SK-N-SH (cell line): ENCODE data around the gene NRM. TPM values are rescaled to one million over a fixed set of nuclear protein-coding genes. Genes with fewer than 3 reads are reported as not detected.

Experiments used
- CTCF ChIA-PET: fragments of 300-600, 350-600 bp; formaldehyde crosslinking; extraction: SDS; loops from one replicate; lab custom pipeline; 2021; lab: Yijun Ruan, JAX
- POLR2A ChIA-PET: fragments of 350-600 bp; sonication (Branson Sonifier 250); formaldehyde crosslinking; extraction: SDS; loops from one replicate; lab custom pipeline; 2020; ENCODE audit warnings: antibody characterized with exemption, inconsistent platforms; lab: Yijun Ruan, JAX
- DNase-seq: peaks from one replicate; pipeline ENCODE4 v3.0.0; 2012
- H2AFZ ChIP-seq: fragments of 200-600 bp; sonication (generic); 2 replicates; pipeline ENCODE4 v1.8.1; 2016; ENCODE audit warnings: antibody characterized with exemption, mild to moderate bottlenecking, low read depth
- H3F3A ChIP-seq: fragments of 200-600 bp; sonication (generic); replicated peaks from 2 replicates; pipeline ENCODE3; 2016; ENCODE audit warnings: antibody characterized with exemption, mild to moderate bottlenecking; ENCODE audit not compliant: insufficient read depth
- H3K27ac ChIP-seq, 2 experiments: fragments of 200-500 bp in 1 of 2; fragments of 200-600 bp in 1 of 2; sonication (Bioruptor generic) in 1 of 2; sonication (generic), shearing (Covaris generic) in 1 of 2; 2 replicates each; pipeline versions ENCODE4 v1.5.1 to v1.6.1; 2014 to 2016; ENCODE audit warnings: low read depth in 2 of 2, inconsistent platforms in 1 of 2, low read length in 1 of 2, mild to moderate bottlenecking in 1 of 2, mixed read lengths in 1 of 2
- H3K27me3 ChIP-seq: fragments of 200-600 bp; sonication (generic), shearing (Covaris generic); 2 replicates; pipeline ENCODE4 v1.6.1; 2016; ENCODE audit warnings: mixed run types; ENCODE audit not compliant: insufficient read depth
- H3K36me3 ChIP-seq, 2 experiments: fragments of 200-500 bp in 1 of 2; fragments of 200-600 bp in 1 of 2; sonication (Bioruptor generic) in 1 of 2; sonication (generic) in 1 of 2; replicated peaks in 1 of 2; 2 replicates each; pipeline versions ENCODE3 to v1.5.1; 2014 to 2016; ENCODE audit warnings: low read length in 1 of 2, mild to moderate bottlenecking in 1 of 2; ENCODE audit not compliant: insufficient read depth in 2 of 2, control insufficient read depth in 1 of 2
- H3K4me1 ChIP-seq, 2 experiments: fragments of 200-500 bp in 1 of 2; fragments of 200-600 bp in 1 of 2; sonication (Bioruptor generic) in 1 of 2; sonication (generic), shearing (Covaris generic) in 1 of 2; 2 replicates each; pipeline versions ENCODE4 v1.5.1 to v1.6.1; 2014 to 2016; ENCODE audit warnings: low read depth in 1 of 2, low read length in 1 of 2, mixed run types in 1 of 2; ENCODE audit not compliant: insufficient read depth in 2 of 2, control insufficient read depth in 1 of 2
- H3K4me2 ChIP-seq: fragments of 200-600 bp; sonication (generic), shearing (Covaris generic); 2 replicates; pipeline ENCODE4 v1.6.1; 2017; ENCODE audit warnings: mixed run types
- H3K4me3 ChIP-seq, 2 experiments: fragments of 200-500 bp in 1 of 2; fragments of 200-600 bp in 1 of 2; sonication (Bioruptor generic) in 1 of 2; sonication (generic), shearing (Covaris generic) in 1 of 2; 2 replicates each; pipeline versions ENCODE4 v1.5.1 to v1.8.1; 2014 to 2016; ENCODE audit warnings: low read depth in 2 of 2, inconsistent platforms in 1 of 2, low read length in 1 of 2, mild to moderate bottlenecking in 1 of 2, mixed read lengths in 1 of 2, moderate library complexity in 1 of 2
- H3K79me2 ChIP-seq: fragments of 200-600 bp; sonication (generic); 2 replicates; pipeline ENCODE4 v1.8.1; 2017; ENCODE audit warnings: mild to moderate bottlenecking; ENCODE audit not compliant: insufficient read depth
- H3K9ac ChIP-seq: fragments of 200-600 bp; sonication (generic); 2 replicates; pipeline ENCODE4 v1.6.1; 2017; ENCODE audit warnings: mixed run types
- H3K9me2 ChIP-seq: fragments of 200-600 bp; sonication (generic); 2 replicates; pipeline ENCODE4 v1.6.1; 2017; ENCODE audit warnings: mixed run types
- H3K9me3 ChIP-seq: fragments of 200-600 bp; sonication (generic); 2 replicates; pipeline ENCODE4 v1.6.1; 2017; ENCODE audit warnings: mixed run types, mild to moderate bottlenecking, moderate library complexity
- H4K20me1 ChIP-seq: fragments of 200-600 bp; sonication (generic); 2 replicates; pipeline ENCODE4 v1.6.1; 2017; ENCODE audit warnings: mild to moderate bottlenecking, mixed run types; ENCODE audit not compliant: insufficient read depth
- FOXM1 ChIP-seq: IDR thresholded peaks from 2 replicates; pipeline ENCODE4 v1.4.0; 2012; ENCODE audit warnings: low read depth, mild to moderate bottlenecking
- MXI1 ChIP-seq: IDR thresholded peaks from 2 replicates; pipeline ENCODE4 v1.6.1; 2012; ENCODE audit warnings: mild to moderate bottlenecking, low read depth, low read length, improper control_type of control experiment
- NFIC ChIP-seq: IDR thresholded peaks from 2 replicates; pipeline ENCODE4 v1.4.0; 2012; ENCODE audit warnings: borderline replicate concordance
- RFX5 ChIP-seq: IDR thresholded peaks from 2 replicates; pipeline ENCODE4 v1.6.1; 2012; ENCODE audit warnings: mild to moderate bottlenecking, improper control_type of control experiment, low read length
- YY1 ChIP-seq: IDR thresholded peaks from 2 replicates; pipeline ENCODE4 v1.4.0; 2012; ENCODE audit warnings: low read depth, mild to moderate bottlenecking
- WGBS: methylation state at CpG from one replicate; pipeline ENCODE4 v1.1.6; 2017; ENCODE audit warnings: low lambda C conversion rate; 5-methylcytosine and 5-hydroxymethylcytosine counted together
- polyA plus RNA-seq, 3 experiments: library from polyadenylated mRNA; depleted of rRNA; stranded (reverse); fragments of >200 nt; gene quantifications; 2 replicates each; pipeline ENCODE4 v1.2.3, GENCODE V29; 2012
- TF ChIP-seq, protein P1 (sequence below): fragments of 200-600 bp; sonication (generic); IDR thresholded peaks from 2 replicates; pipeline ENCODE4 v1.6.1; 2017; ENCODE audit warnings: antibody characterized with exemption, mild to moderate bottlenecking, moderate library complexity
- TF ChIP-seq, protein P2 (sequence below): fragments of 150-350 bp; IDR thresholded peaks from 2 replicates; pipeline ENCODE4 v1.6.1; 2016; ENCODE audit warnings: mild to moderate bottlenecking, low read depth, low read length
- TF ChIP-seq, protein P3 (sequence below): IDR thresholded peaks from 2 replicates; pipeline ENCODE4 v1.6.1; 2012; ENCODE audit warnings: mild to moderate bottlenecking, low read depth, low read length, moderate library complexity

NRM gene
- polyA plus RNA-seq, 1 of the 3 experiments (the other 2 are of a cell fraction): 26.8 TPM

- POLR2A ChIA-PET: no interaction called here
- CTCF ChIA-PET: interaction anchor here (1.0 to 29.8 kb wide), 5 partner anchors 9 to 34 kb away, joined by 3 to 838 read pairs (median 5); partner anchors contain the start of genes DHX16, FLOT1, MDC1 and TUBB
- H3K4me2 ChIP-seq: peak overlapping the region; percentile 98
Measured at GRCh38 chr6:30689022-30689865, 1.5 kb downstream of the NRM start.

More at GRCh38 chr6:30689022-30689865, 1.5 kb downstream of the NRM start:
- H3K36me3 ChIP-seq: peaks cover 0 to 5% of the 10 kb centered on the region in 2 experiments
- H3K27me3 ChIP-seq: no peaks in the 10 kb centered on the region
- no peaks in the 10 kb centered on the region for H3K9me2 ChIP-seq
- no peaks in the 10 kb centered on the region; the same call in 1 of the 2 replicates for H4K20me1 ChIP-seq
- H2AFZ ChIP-seq: no peak overlapping the region
- H3K4me3 ChIP-seq: peak overlapping the region in 1 of 2 experiments; percentile 86; a peak in 2 of 4 replicates
- H3F3A ChIP-seq: no peaks in the 10 kb centered on the region
- no peak for DNase-seq
- no peaks in the 10 kb centered on the region for H3K9me3 ChIP-seq
- no peak overlapping the region; a peak in 1 of 4 replicates for H3K27ac ChIP-seq
- 94% methylated on average over 9 of the region's 11 CpGs for WGBS
- peaks cover 17 to 46% of the 10 kb centered on the region in 2 experiments; a peak in 2 of 4 replicates for H3K4me1 ChIP-seq
- peak overlapping the region; percentile 74; the same call in 1 of the 2 replicates for H3K9ac ChIP-seq
- H3K79me2 ChIP-seq: peaks cover 62% of the 10 kb centered on the region
- TF ChIP-seq, protein P1, sequence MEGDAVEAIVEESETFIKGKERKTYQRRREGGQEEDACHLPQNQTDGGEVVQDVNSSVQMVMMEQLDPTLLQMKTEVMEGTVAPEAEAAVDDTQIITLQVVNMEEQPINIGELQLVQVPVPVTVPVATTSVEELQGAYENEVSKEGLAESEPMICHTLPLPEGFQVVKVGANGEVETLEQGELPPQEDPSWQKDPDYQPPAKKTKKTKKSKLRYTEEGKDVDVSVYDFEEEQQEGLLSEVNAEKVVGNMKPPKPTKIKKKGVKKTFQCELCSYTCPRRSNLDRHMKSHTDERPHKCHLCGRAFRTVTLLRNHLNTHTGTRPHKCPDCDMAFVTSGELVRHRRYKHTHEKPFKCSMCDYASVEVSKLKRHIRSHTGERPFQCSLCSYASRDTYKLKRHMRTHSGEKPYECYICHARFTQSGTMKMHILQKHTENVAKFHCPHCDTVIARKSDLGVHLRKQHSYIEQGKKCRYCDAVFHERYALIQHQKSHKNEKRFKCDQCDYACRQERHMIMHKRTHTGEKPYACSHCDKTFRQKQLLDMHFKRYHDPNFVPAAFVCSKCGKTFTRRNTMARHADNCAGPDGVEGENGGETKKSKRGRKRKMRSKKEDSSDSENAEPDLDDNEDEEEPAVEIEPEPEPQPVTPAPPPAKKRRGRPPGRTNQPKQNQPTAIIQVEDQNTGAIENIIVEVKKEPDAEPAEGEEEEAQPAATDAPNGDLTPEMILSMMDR: no peak
- TF ChIP-seq FOXM1 (no peak), NFIC (no peak), RFX5 (no peak), YY1 (no peak), MXI1 (no peak)
- TF ChIP-seq, protein P2, sequence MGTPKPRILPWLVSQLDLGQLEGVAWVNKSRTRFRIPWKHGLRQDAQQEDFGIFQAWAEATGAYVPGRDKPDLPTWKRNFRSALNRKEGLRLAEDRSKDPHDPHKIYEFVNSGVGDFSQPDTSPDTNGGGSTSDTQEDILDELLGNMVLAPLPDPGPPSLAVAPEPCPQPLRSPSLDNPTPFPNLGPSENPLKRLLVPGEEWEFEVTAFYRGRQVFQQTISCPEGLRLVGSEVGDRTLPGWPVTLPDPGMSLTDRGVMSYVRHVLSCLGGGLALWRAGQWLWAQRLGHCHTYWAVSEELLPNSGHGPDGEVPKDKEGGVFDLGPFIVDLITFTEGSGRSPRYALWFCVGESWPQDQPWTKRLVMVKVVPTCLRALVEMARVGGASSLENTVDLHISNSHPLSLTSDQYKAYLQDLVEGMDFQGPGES: no peak
- TF ChIP-seq, protein P3, sequence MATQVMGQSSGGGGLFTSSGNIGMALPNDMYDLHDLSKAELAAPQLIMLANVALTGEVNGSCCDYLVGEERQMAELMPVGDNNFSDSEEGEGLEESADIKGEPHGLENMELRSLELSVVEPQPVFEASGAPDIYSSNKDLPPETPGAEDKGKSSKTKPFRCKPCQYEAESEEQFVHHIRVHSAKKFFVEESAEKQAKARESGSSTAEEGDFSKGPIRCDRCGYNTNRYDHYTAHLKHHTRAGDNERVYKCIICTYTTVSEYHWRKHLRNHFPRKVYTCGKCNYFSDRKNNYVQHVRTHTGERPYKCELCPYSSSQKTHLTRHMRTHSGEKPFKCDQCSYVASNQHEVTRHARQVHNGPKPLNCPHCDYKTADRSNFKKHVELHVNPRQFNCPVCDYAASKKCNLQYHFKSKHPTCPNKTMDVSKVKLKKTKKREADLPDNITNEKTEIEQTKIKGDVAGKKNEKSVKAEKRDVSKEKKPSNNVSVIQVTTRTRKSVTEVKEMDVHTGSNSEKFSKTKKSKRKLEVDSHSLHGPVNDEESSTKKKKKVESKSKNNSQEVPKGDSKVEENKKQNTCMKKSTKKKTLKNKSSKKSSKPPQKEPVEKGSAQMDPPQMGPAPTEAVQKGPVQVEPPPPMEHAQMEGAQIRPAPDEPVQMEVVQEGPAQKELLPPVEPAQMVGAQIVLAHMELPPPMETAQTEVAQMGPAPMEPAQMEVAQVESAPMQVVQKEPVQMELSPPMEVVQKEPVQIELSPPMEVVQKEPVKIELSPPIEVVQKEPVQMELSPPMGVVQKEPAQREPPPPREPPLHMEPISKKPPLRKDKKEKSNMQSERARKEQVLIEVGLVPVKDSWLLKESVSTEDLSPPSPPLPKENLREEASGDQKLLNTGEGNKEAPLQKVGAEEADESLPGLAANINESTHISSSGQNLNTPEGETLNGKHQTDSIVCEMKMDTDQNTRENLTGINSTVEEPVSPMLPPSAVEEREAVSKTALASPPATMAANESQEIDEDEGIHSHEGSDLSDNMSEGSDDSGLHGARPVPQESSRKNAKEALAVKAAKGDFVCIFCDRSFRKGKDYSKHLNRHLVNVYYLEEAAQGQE: no peak
